Peyer's patch (tissue), 4 donors: ENCODE measurements around the gene DCC.

Experiments used
- CTCF ChIP-seq, 6 experiments: fragments of 450-650 bp in 4 of 6; fragments of 200-600 bp in 2 of 6; sonication (generic) in 1 of 6; IDR thresholded peaks; one replicate each; pipeline ENCODE4 v1.5.1; 2017 to 2019; ENCODE audit warnings: antibody characterized with exemption in 6 of 6, mild to moderate bottlenecking in 3 of 6, moderate library complexity in 1 of 6
- POLR2A ChIP-seq, 2 donors: fragments of 450-650 bp; IDR thresholded peaks; one replicate each; pipeline ENCODE4 v1.5.1; 2017; ENCODE audit warnings: antibody characterized with exemption in 2 of 2, mild to moderate bottlenecking in 2 of 2, moderate library complexity in 2 of 2

GRCh38 chr18:52971097-52971496, 631.1 kb downstream of the DCC start:
- TF ChIP-seq CTCF (IDR thresholded peaks at IDR 0.05): no peak
- TF ChIP-seq POLR2A (IDR thresholded peaks at IDR 0.05): no peak
